HepG2 (cell line): ENCODE results near the gene PARN. TPM values are rescaled to one million over a fixed set of nuclear protein-coding genes. Genes with fewer than 3 reads are reported as not detected.
A peak's percentile ranks its signal among the peaks of the same experiment; 100 is the strongest.

Experiments
- CSRNP1 ChIP-seq: sonication (generic); formaldehyde crosslinking; IDR thresholded peaks from 2 replicates; pipeline ENCODE4 v1.8.1; 2023; ENCODE audit warnings: mild to moderate bottlenecking, missing genetic modification reagents
- HDAC6 ChIP-seq: fragments of 200-600 bp; sonication (generic); IDR thresholded peaks from 2 replicates; pipeline ENCODE4 v1.7.0; 2017; ENCODE audit warnings: mild to moderate bottlenecking, antibody characterized with exemption, low read length, low read depth
- KLF13 ChIP-seq: sonication (generic); formaldehyde crosslinking; IDR thresholded peaks from 2 replicates; pipeline ENCODE4 v1.4.0; 2020; ENCODE audit warnings: mild to moderate bottlenecking, missing genetic modification reagents
- NCOA5 ChIP-seq: sonication (generic); formaldehyde crosslinking; IDR thresholded peaks from 2 replicates; pipeline ENCODE4 v1.4.0; 2020; ENCODE audit warnings: missing genetic modification reagents
- NFKBIZ ChIP-seq: IDR thresholded peaks from 2 replicates; pipeline ENCODE4 v1.6.1; 2018; ENCODE audit warnings: missing genetic modification reagents, missing compliant biosample characterization
- PHF8 ChIP-seq: sonication (generic); formaldehyde crosslinking; IDR thresholded peaks from 2 replicates; pipeline ENCODE4 v1.5.0; 2020; ENCODE audit warnings: missing genetic modification reagents
- RFX3 ChIP-seq: IDR thresholded peaks from 2 replicates; pipeline ENCODE4 v1.6.1; 2016; ENCODE audit warnings: missing biosample characterization, missing genetic modification reagents
- TEAD2 ChIP-seq: sonication (generic); formaldehyde crosslinking; IDR thresholded peaks from 2 replicates; pipeline ENCODE4 v1.9.0; 2021; ENCODE audit warnings: missing genetic modification reagents
- TMF1 ChIP-seq: sonication (generic); formaldehyde crosslinking; IDR thresholded peaks from 2 replicates; pipeline ENCODE4 v1.8.1; 2022; ENCODE audit warnings: low read depth, missing genetic modification reagents
- ZFX ChIP-seq: sonication (generic); formaldehyde crosslinking; IDR thresholded peaks from 2 replicates; pipeline ENCODE4 v1.4.0; 2020; ENCODE audit warnings: mild to moderate bottlenecking, low read depth, missing genetic modification reagents, moderate library complexity
- ZNF10 ChIP-seq: sonication (generic); formaldehyde crosslinking; IDR thresholded peaks from 2 replicates; pipeline ENCODE4 v1.4.0; 2020; ENCODE audit warnings: mild to moderate bottlenecking, low read depth, missing genetic modification reagents, borderline replicate concordance
- ZNF687 ChIP-seq: sonication (generic); formaldehyde crosslinking; IDR thresholded peaks from 2 replicates; pipeline ENCODE4 v1.5.1; 2020; ENCODE audit warnings: mild to moderate bottlenecking, missing genetic modification reagents, moderate library complexity
- ZNF761 ChIP-seq: sonication (generic); formaldehyde crosslinking; conservative IDR thresholded peaks from 2 replicates; pipeline ENCODE4 v1.4.0; 2020; ENCODE audit warnings: mild to moderate bottlenecking, missing genetic modification reagents
- polyA plus RNA-seq, 8 experiments: library from polyadenylated mRNA; depleted of rRNA in 3 of 8; stranded (reverse) in 7 of 8; unstranded in 1 of 8; fragments of >200 nt; fragmentation: Illumina TruSeq in 4 of 8; extraction: Trizol in 4 of 8; gene quantifications; 2 replicates each; pipeline versions ENCODE4 v1.2.1 to v1.2.3, GENCODE V29; 2011 to 2016; ENCODE audit warnings: low read depth in 4 of 8, missing spikeins in 1 of 8, mixed read lengths in 1 of 8; ENCODE audit not compliant: insufficient read depth in 1 of 8
- total RNA-seq, 5 experiments: library from RNA; depleted of rRNA; stranded (reverse); fragments of >200 nt; fragmentation: Illumina TruSeq; extraction: Trizol; gene quantifications; 2 replicates each; pipeline ENCODE4 v1.2.3, GENCODE V29; 2016; ENCODE audit warnings: low read depth in 1 of 5
- TF ChIP-seq, protein P1 (sequence below): sonication (generic); formaldehyde crosslinking; IDR thresholded peaks from 2 replicates; pipeline ENCODE4 v1.4.0; 2020; ENCODE audit warnings: missing genetic modification reagents
- TF ChIP-seq, protein P2 (sequence below): fragments of 450-650 bp; IDR thresholded peaks from 2 replicates; pipeline ENCODE4 v1.6.1; 2016
- TF ChIP-seq, protein P3 (sequence below): sonication (generic); formaldehyde crosslinking; IDR thresholded peaks from 2 replicates; pipeline ENCODE4 v1.4.0; 2020; ENCODE audit warnings: missing genetic modification reagents, low read depth, mild to moderate bottlenecking, borderline replicate concordance
- TF ChIP-seq, protein P4 (sequence below): sonication (generic); formaldehyde crosslinking; IDR thresholded peaks from 2 replicates; pipeline ENCODE4 v1.4.0; 2020; ENCODE audit warnings: missing genetic modification reagents

PARN gene
- total and polyA plus RNA-seq, 2 of the 13 experiments (the other 11 are each of a cell fraction or from before 2014, with no cell fraction given), result 13.3 to 47.6 TPM

- TF ChIP-seq NFKBIZ (CRISPR knock-in tag) (peak; percentile 36; the same call in 1 of the 2 replicates), RFX3 (no peak), PHF8 (CRISPR knock-in tag) (peak; percentile 97), TMF1 (CRISPR knock-in tag) (peak; percentile 73; the same call in 1 of the 2 replicates), ZFX (CRISPR knock-in tag) (peak; percentile 99), CSRNP1 (peak; percentile 95), TEAD2 (CRISPR knock-in tag) (0 out of 2 replicates have a peak, but pooled peaks have one; percentile 12), KLF13 (peak; percentile 93; the same call in 1 of the 2 replicates), ZNF687 (CRISPR knock-in tag) (peak; percentile 100), HDAC6 (no peak), ZNF761 (CRISPR knock-in tag) (peak; percentile 63; the same call in 1 of the 2 replicates), ZNF10 (CRISPR knock-in tag) (no peak), NCOA5 (CRISPR knock-in tag) (0 out of 2 replicates have a peak, but pooled peaks have one; percentile 48)
- TF ChIP-seq, protein P1, sequence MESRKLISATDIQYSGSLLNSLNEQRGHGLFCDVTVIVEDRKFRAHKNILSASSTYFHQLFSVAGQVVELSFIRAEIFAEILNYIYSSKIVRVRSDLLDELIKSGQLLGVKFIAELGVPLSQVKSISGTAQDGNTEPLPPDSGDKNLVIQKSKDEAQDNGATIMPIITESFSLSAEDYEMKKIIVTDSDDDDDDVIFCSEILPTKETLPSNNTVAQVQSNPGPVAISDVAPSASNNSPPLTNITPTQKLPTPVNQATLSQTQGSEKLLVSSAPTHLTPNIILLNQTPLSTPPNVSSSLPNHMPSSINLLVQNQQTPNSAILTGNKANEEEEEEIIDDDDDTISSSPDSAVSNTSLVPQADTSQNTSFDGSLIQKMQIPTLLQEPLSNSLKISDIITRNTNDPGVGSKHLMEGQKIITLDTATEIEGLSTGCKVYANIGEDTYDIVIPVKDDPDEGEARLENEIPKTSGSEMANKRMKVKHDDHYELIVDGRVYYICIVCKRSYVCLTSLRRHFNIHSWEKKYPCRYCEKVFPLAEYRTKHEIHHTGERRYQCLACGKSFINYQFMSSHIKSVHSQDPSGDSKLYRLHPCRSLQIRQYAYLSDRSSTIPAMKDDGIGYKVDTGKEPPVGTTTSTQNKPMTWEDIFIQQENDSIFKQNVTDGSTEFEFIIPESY (CRISPR knock-in tag), result 0 out of 2 replicates have a peak, but pooled peaks have one; percentile 9
- TF ChIP-seq, protein P2, sequence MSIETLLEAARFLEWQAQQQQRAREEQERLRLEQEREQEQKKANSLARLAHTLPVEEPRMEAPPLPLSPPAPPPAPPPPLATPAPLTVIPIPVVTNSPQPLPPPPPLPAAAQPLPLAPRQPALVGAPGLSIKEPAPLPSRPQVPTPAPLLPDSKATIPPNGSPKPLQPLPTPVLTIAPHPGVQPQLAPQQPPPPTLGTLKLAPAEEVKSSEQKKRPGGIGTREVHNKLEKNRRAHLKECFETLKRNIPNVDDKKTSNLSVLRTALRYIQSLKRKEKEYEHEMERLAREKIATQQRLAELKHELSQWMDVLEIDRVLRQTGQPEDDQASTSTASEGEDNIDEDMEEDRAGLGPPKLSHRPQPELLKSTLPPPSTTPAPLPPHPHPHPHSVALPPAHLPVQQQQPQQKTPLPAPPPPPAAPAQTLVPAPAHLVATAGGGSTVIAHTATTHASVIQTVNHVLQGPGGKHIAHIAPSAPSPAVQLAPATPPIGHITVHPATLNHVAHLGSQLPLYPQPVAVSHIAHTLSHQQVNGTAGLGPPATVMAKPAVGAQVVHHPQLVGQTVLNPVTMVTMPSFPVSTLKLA, result peak; percentile 84
- TF ChIP-seq, protein P3, sequence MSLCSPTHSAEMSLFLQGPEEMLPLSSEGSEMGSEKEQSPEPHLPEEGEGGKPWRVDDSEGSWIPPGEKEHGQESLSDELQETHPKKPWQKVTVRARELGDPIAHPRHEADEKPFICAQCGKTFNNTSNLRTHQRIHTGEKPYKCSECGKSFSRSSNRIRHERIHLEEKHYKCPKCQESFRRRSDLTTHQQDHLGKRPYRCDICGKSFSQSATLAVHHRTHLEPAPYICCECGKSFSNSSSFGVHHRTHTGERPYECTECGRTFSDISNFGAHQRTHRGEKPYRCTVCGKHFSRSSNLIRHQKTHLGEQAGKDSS, result no peak; the same call in 1 of the 2 replicates
- TF ChIP-seq, protein P4, sequence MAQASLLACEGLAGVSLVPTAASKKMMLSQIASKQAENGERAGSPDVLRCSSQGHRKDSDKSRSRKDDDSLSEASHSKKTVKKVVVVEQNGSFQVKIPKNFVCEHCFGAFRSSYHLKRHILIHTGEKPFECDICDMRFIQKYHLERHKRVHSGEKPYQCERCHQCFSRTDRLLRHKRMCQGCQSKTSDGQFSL (CRISPR knock-in tag), result peak; percentile 62; the same call in 1 of the 2 replicates
Measured at GRCh38 chr16:14405611-14406537, 224.2 kb downstream of the PARN start (continued).
